Neural cell (in vitro differentiated cells): Measurements from ENCODE around the gene GJB2.

Source experiments
- CTCF ChIP-seq: fragments of 450-650 bp; IDR thresholded peaks from 2 replicates; pipeline ENCODE4 v1.5.1; 2014; ENCODE audit warnings: antibody characterized with exemption, mild to moderate bottlenecking, moderate library complexity; ENCODE audit not compliant: poor library complexity, severe bottlenecking
- MXI1 ChIP-seq: fragments of 450-650 bp; conservative IDR thresholded peaks from 2 replicates; pipeline ENCODE4 v1.6.1; 2014; ENCODE audit warnings: antibody characterized with exemption, mild to moderate bottlenecking; ENCODE audit not compliant: poor library complexity, severe bottlenecking
- RAD21 ChIP-seq: fragments of 450-650 bp; conservative IDR thresholded peaks from 2 replicates; pipeline ENCODE4 v1.6.1; 2014; ENCODE audit warnings: antibody characterized with exemption, mild to moderate bottlenecking, moderate library complexity

GRCh38 chr13:20142023-20142926 is 50.5 kb downstream of the GJB2 start:
- TF ChIP-seq RAD21 (no peak), CTCF (no peak), MXI1 (no peak)
